Esophagus squamous epithelium (tissue), 5 donors: Measurements from ENCODE around the gene GAN. TPM values are rescaled to one million over a fixed set of nuclear protein-coding genes. Genes with fewer than 3 reads are reported as not detected.

Source experiments
- DNase-seq: peaks from one replicate; lab custom pipeline; 2025; lab: John Stamatoyannopoulos, UW
- H3K27ac ChIP-seq, 4 donors: fragments of 200-600 bp; sonication (generic); one replicate each; pipeline ENCODE4 v1.5.1; 2016 to 2019; ENCODE audit warnings: mild to moderate bottlenecking in 1 of 4
- H3K27me3 ChIP-seq, 4 donors: fragments of 200-600 bp; sonication (generic); 1 replicate in 3 of 4; 2 replicates in 1 of 4; pipeline versions ENCODE4 v1.5.1 to v1.6.0; 2017 to 2021; ENCODE audit warnings: antibody characterized with exemption in 1 of 4
- H3K36me3 ChIP-seq, 3 donors: fragments of 200-600 bp; sonication (generic); one replicate each; pipeline ENCODE4 v1.5.1; 2016 to 2019
- H3K4me1 ChIP-seq, 3 donors: fragments of 200-600 bp; sonication (generic); one replicate each; pipeline ENCODE4 v1.5.1; 2017 to 2019
- H3K4me3 ChIP-seq, 4 donors: fragments of 200-600 bp; sonication (generic); 1 replicate in 3 of 4; 2 replicates in 1 of 4; pipeline ENCODE4 v1.5.1; 2016 to 2019; ENCODE audit warnings: mild to moderate bottlenecking in 2 of 4, moderate library complexity in 1 of 4
- H3K9me3 ChIP-seq, 3 donors: fragments of 200-600 bp; sonication (generic); one replicate each; pipeline ENCODE4 v1.5.1; 2016 to 2019
- POLR2A ChIP-seq, 4 donors: fragments of 450-650 bp; IDR thresholded peaks; one replicate each; pipeline ENCODE4 v1.6.1; 2017; ENCODE audit warnings: antibody characterized with exemption in 4 of 4, mild to moderate bottlenecking in 4 of 4, moderate library complexity in 3 of 4
- WGBS, 2 donors: methylation state at CpG; one replicate each; pipeline ENCODE4 v1.1.5; 2018; 5-methylcytosine and 5-hydroxymethylcytosine counted together
- intact Hi-C: fragments of 100-400 bp; cut with DNase I; formaldehyde crosslinking; loops from one replicate; pipeline ENCODE4 v1.15.0; 2022
- total RNA-seq, 4 donors: library from RNA; depleted of rRNA; stranded (reverse); fragments of >200 nt; gene quantifications; one replicate each; pipeline ENCODE4 v1.1.0, GENCODE V29; 2016
- TF ChIP-seq, protein P1 (sequence below), 6 experiments: fragments of 450-650 bp in 4 of 6; fragments of 200-600 bp in 2 of 6; sonication (generic) in 2 of 6; IDR thresholded peaks; one replicate each; pipeline ENCODE4 v1.5.1; 2016 to 2019; ENCODE audit warnings: antibody characterized with exemption in 6 of 6, mild to moderate bottlenecking in 4 of 6, moderate library complexity in 4 of 6
- donor health status: DM: yes; HTN: yes; CAD: no.

Gene GAN
- total RNA-seq, 4 donors from 2014 or later, result 16.7 to 28.0 (median 21.7) TPM

DNA sequence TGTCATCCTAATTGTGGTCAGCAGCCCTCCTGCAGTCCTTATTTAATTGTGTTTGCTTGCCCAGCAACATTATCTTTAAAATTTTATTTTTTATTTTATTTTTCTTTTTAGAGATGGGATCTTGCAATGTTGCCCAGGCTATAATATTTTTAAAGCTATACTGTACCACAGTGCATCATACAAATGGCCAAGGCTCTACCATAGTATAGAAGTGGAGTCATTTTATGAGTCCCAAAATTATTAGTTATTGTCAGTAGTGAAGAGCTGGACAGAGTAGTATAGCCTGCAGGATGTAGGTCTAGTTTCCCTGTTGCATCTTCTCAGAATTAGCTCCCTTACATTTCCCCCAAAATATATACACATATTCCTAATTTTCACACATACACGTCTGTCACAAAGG, 44.1 kb downstream of the GAN start:
- Histone ChIP-seq H3K27ac (no peak overlapping the region), H3K9me3 (no peaks in the 10 kb centered on the region), H3K4me3 (no peak overlapping the region), H3K27me3 (no peaks in the 10 kb centered on the region), H3K4me1 (no peaks in the 10 kb centered on the region), H3K36me3 (peaks cover 3 to 96% (median 19%) of the 10 kb centered on the region in 3 donors)
- no peak for DNase-seq
- intact Hi-C loops, result no loop called here
- WGBS, 2 donors, result 59 to 67% methylated on average over 1 of the region's 1 CpG
- TF ChIP-seq POLR2A (IDR thresholded peaks at IDR 0.05), result no peak
- TF ChIP-seq, protein P1, sequence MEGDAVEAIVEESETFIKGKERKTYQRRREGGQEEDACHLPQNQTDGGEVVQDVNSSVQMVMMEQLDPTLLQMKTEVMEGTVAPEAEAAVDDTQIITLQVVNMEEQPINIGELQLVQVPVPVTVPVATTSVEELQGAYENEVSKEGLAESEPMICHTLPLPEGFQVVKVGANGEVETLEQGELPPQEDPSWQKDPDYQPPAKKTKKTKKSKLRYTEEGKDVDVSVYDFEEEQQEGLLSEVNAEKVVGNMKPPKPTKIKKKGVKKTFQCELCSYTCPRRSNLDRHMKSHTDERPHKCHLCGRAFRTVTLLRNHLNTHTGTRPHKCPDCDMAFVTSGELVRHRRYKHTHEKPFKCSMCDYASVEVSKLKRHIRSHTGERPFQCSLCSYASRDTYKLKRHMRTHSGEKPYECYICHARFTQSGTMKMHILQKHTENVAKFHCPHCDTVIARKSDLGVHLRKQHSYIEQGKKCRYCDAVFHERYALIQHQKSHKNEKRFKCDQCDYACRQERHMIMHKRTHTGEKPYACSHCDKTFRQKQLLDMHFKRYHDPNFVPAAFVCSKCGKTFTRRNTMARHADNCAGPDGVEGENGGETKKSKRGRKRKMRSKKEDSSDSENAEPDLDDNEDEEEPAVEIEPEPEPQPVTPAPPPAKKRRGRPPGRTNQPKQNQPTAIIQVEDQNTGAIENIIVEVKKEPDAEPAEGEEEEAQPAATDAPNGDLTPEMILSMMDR (IDR thresholded peaks at IDR 0.05), result no peak

DNA sequence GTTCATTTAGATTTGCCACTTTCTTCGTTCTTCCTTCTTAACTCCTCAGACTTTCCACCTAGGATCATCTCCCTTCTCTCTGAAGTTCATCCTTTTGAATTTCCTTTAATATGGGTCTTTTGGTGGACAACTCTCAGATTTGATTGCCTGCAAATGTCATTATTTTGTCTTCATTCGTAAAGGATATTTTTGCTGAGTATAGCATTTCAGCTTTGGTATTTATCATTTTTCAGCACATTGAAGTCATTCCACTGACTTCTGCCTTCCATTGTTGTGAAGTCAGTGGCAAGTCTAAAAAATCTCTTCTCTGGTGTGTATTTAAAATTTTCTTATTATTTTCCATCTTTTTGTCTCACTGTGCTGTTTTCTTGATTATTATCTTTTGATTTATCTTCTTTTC, 45.4 kb downstream of the GAN start:
- H3K27ac ChIP-seq, result no peak overlapping the region
- DNase-seq, result no peak
- no peak overlapping the region for H3K4me3 ChIP-seq
- peaks cover 9 to 96% (median 20%) of the 10 kb centered on the region in 3 donors for H3K36me3 ChIP-seq
- no peaks in the 10 kb centered on the region for H3K4me1 ChIP-seq
- intact Hi-C loops, result loop anchor here (10.0 kb wide), 2 partner anchors 375 to 515 kb away; no protein-coding TSS in a partner anchor
- WGBS, 2 donors, result 93% methylated on average over 2 of the region's 2 CpGs
- H3K27me3 ChIP-seq, result no peaks in the 10 kb centered on the region
- no peaks in the 10 kb centered on the region for H3K9me3 ChIP-seq
- TF ChIP-seq POLR2A (IDR thresholded peaks at IDR 0.05), result no peak
- TF ChIP-seq, protein P1 (IDR thresholded peaks at IDR 0.05), result no peak

DNA sequence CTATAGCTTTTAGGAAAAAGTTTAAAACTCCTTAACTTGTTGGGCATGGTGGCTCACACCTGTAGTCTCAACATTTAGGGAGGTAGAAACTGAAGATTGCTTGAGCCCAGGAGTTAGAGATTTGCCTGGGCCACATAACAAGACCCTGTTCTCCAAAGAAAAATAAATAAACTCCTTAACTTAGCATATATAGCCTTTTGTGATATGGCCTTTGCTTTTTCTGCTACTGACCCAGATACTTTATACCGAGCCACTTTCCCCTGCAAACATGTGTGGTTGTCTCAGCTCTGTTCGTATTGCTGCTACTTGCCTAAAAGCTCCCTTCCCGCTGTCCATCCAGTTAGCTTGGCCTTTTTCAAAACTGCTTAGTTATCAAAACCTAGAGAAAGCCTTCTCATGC, 51.0 kb downstream of the GAN start:
- no peak overlapping the region for H3K27ac ChIP-seq
- WGBS, 2 donors, result 87 to 88% methylated on average over 3 of the region's 3 CpGs
- TF ChIP-seq POLR2A (IDR thresholded peaks at IDR 0.05), result no peak
- TF ChIP-seq, protein P1 (IDR thresholded peaks at IDR 0.05), result no peak
- DNase-seq, result no peak
- intact Hi-C loops, result loop anchor here (10.0 kb wide), 2 partner anchors 369 to 509 kb away; no protein-coding TSS in a partner anchor
- H3K27me3 ChIP-seq, result no peaks in the 10 kb centered on the region
- H3K4me1 ChIP-seq, result peaks cover 0 to 6% (median 0%) of the 10 kb centered on the region in 3 donors
- H3K9me3 ChIP-seq, result no peaks in the 10 kb centered on the region
- H3K36me3 ChIP-seq, result peaks cover 18 to 100% (median 20%) of the 10 kb centered on the region in 3 donors
- no peak overlapping the region for H3K4me3 ChIP-seq

DNA sequence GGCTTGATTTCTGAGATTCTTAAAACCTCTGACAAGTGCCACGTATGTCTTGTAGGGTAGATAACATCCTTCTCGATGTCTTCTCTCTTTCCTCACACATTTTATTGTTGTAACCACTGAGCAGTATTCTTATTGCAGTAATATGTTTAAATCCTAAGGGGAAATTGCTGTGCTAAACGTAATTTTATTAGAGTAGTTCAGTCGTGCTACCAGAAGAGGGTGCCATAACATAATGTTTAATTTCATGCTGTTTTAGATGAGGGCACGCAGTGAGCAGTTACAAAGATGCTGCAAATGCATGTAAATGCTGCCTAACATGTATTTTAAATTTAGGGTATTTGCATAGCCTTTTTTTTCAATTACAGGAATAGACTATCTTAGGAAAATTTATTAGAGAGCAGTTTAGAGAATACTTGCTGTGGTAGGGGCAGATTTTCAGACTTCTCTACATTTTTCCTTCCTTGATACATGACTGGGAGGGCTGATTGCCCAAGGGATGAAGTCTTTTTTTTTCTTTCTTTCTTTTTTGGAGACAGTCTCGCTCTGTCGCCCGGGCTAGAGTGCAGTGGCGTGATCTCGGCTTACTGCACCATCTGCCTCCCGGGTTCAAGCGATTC, 51.7 kb downstream of the GAN start:
- H3K4me1 ChIP-seq, result peaks cover 0 to 8% (median 0%) of the 10 kb centered on the region in 3 donors
- H3K27me3 ChIP-seq, result no peaks in the 10 kb centered on the region
- peaks cover 18 to 100% (median 20%) of the 10 kb centered on the region in 3 donors for H3K36me3 ChIP-seq
- intact Hi-C loops, result loop anchor here (10.0 kb wide), 2 partner anchors 368 to 508 kb away; no protein-coding TSS in a partner anchor
- TF ChIP-seq, protein P1 (IDR thresholded peaks at IDR 0.05), result peak; percentile 42 to 81 (median 66)
- TF ChIP-seq POLR2A (IDR thresholded peaks at IDR 0.05), result peak in 1 of 4 donors; percentile 27
- H3K27ac ChIP-seq, result no peak overlapping the region
- DNase-seq, result no peak
- no peaks in the 10 kb centered on the region for H3K9me3 ChIP-seq
- WGBS, 2 donors, result 53 to 55% methylated on average over 12 of the region's 12 CpGs
- no peak overlapping the region for H3K4me3 ChIP-seq

DNA sequence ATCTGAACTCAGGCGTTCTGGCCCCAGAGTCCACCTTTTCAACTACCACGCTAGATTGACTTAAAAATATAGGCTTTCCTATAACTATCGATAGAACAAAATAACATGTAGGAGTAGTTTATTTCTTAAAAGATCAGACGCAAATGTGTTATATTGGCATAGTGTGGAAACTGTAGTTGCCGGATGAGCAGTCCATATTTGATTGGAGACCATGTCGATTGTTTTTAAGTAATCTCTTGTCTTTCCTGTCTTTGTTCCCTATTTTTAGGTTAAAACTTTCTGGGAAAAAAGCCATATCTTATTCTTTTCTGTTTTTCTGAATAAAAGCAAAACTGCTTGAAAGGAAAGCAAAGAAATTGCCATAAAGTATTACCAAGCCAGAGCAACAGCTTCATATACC, 53.1 kb downstream of the GAN start:
- H3K4me1 ChIP-seq, result peaks cover 0 to 8% (median 0%) of the 10 kb centered on the region in 3 donors
- peaks cover 15 to 100% (median 20%) of the 10 kb centered on the region in 3 donors for H3K36me3 ChIP-seq
- 82 to 91% methylated on average over 6 of the region's 6 CpGs for WGBS, 2 donors
- no peak for DNase-seq
- peak overlapping the region in 1 of 4 donors; percentile 45 for H3K27ac ChIP-seq
- no peaks in the 10 kb centered on the region for H3K27me3 ChIP-seq
- no peak for TF ChIP-seq POLR2A (IDR thresholded peaks at IDR 0.05)
- TF ChIP-seq, protein P1 (IDR thresholded peaks at IDR 0.05), result no peak
- no peak overlapping the region for H3K4me3 ChIP-seq
- no peaks in the 10 kb centered on the region for H3K9me3 ChIP-seq
- intact Hi-C loops, result loop anchor here (10.0 kb wide), 2 partner anchors 367 to 507 kb away; no protein-coding TSS in a partner anchor
